Spleen (tissue), 7 donors: ENCODE data around the gene SPPL2C.

Experiments
- CTCF ChIP-seq, 11 experiments: fragments of 200-600 bp in 7 of 11; fragments of 450-650 bp in 4 of 11; sonication (generic) in 4 of 11; IDR thresholded peaks in 8 of 11; conservative IDR thresholded peaks in 3 of 11; 1 replicate in 7 of 11; 2 replicates in 4 of 11; pipeline versions ENCODE4 v1.4.0 to v1.8.0; 2016 to 2021; ENCODE audit warnings: antibody characterized with exemption in 11 of 11, inconsistent platforms in 4 of 11, mild to moderate bottlenecking in 1 of 11
- POLR2AphosphoS5 ChIP-seq, 3 donors: sonication (generic); formaldehyde crosslinking; IDR thresholded peaks; one replicate each; pipeline ENCODE4 v1.5.1; 2017; ENCODE audit warnings: antibody characterized with exemption in 3 of 3
- donor health status: DM: no; HTN: no; CAD: no; lungs with moderate emphysema.
- donor health status: DM: no; HTN: no; CAD: no.
- donor health status: DM: no; HTN: no; CAD: no.

GRCh38 chr17:45820052-45820780 lies 24.5 kb upstream of the SPPL2C start:
- TF ChIP-seq CTCF (IDR thresholded peaks at IDR 0.05 in 8 of 11, conservative IDR thresholded peaks at IDR 0.05 in 3 of 11) (no peak), POLR2AphosphoS5 (IDR thresholded peaks at IDR 0.05) (no peak)
